Stimulated activated naive CD8-positive, alpha-beta T cell treated with anti-CD3 and anti-CD28 coated beads, Interleukin-15, Interleukin-2, amounts not matched to agents 100 ng/mL and 50 ng/mL, for 24 hours (primary cell): ENCODE results near the gene FNTB.

Experiments
- H3K27ac Mint-ChIP-seq: one replicate; pipeline ENCODE4 v1.8.0; 2021; ENCODE audit warnings: mild to moderate bottlenecking, mixed read lengths
- H3K27me3 Mint-ChIP-seq: one replicate; pipeline ENCODE4 v1.8.0; 2021; ENCODE audit warnings: mixed read lengths
- H3K36me3 Mint-ChIP-seq: one replicate; pipeline ENCODE4 v1.8.0; 2021; ENCODE audit warnings: low read depth, mixed read lengths
- H3K4me1 Mint-ChIP-seq: one replicate; pipeline ENCODE4 v1.8.0; 2021; ENCODE audit warnings: low read depth, mixed read lengths
- H3K4me3 Mint-ChIP-seq: one replicate; pipeline ENCODE4 v1.8.0; 2021; ENCODE audit warnings: mild to moderate bottlenecking, mixed read lengths
- H3K9me3 Mint-ChIP-seq: one replicate; pipeline ENCODE4 v1.8.0; 2021; ENCODE audit warnings: mixed read lengths

Gene FNTB

GRCh38 chr14:64948612-64949210 lies 38.0 kb upstream of the FNTB start:
- Mint-ChIP-seq H3K4me1 (peaks cover 19% of the 10 kb centered on the region), H3K9me3 (no peaks in the 10 kb centered on the region), H3K27ac (no peak overlapping the region), H3K36me3 (peaks cover 11% of the 10 kb centered on the region), H3K27me3 (no peaks in the 10 kb centered on the region), H3K4me3 (no peak overlapping the region)

- Mint-ChIP-seq H3K4me3 (no peak overlapping the region), H3K27me3 (no peaks in the 10 kb centered on the region), H3K4me1 (peaks cover 9% of the 10 kb centered on the region), H3K36me3 (peaks cover 14% of the 10 kb centered on the region), H3K27ac (no peak overlapping the region), H3K9me3 (no peaks in the 10 kb centered on the region)
Measured at GRCh38 chr14:64950889-64951288, 35.8 kb upstream of the FNTB start.

- Mint-ChIP-seq H3K4me3 (no peak overlapping the region), H3K9me3 (no peaks in the 10 kb centered on the region), H3K27ac (no peak overlapping the region), H3K36me3 (peaks cover 14% of the 10 kb centered on the region), H3K27me3 (no peaks in the 10 kb centered on the region), H3K4me1 (peaks cover 9% of the 10 kb centered on the region)
Measured at GRCh38 chr14:64951291-64951690, 35.4 kb upstream of the FNTB start.

GRCh38 chr14:64951724-64952123 lies 35.0 kb upstream of the FNTB start:
- H3K4me1 Mint-ChIP-seq = peaks cover 9% of the 10 kb centered on the region
- no peaks in the 10 kb centered on the region for H3K27me3 Mint-ChIP-seq
- no peaks in the 10 kb centered on the region for H3K9me3 Mint-ChIP-seq
- no peak overlapping the region for H3K4me3 Mint-ChIP-seq
- peaks cover 10% of the 10 kb centered on the region for H3K36me3 Mint-ChIP-seq
- H3K27ac Mint-ChIP-seq = no peak overlapping the region

- H3K27me3 Mint-ChIP-seq = no peaks in the 10 kb centered on the region
- peaks cover 9% of the 10 kb centered on the region for H3K4me1 Mint-ChIP-seq
- H3K4me3 Mint-ChIP-seq = no peak overlapping the region
- no peaks in the 10 kb centered on the region for H3K9me3 Mint-ChIP-seq
- H3K27ac Mint-ChIP-seq = peak overlapping the region; percentile 56
- peaks cover 10% of the 10 kb centered on the region for H3K36me3 Mint-ChIP-seq
Measured at GRCh38 chr14:64952598-64953309, 33.9 kb upstream of the FNTB start.

GRCh38 chr14:64953310-64953654 lies 33.4 kb upstream of the FNTB start:
- H3K27ac Mint-ChIP-seq = no peak overlapping the region
- H3K27me3 Mint-ChIP-seq = no peaks in the 10 kb centered on the region
- H3K9me3 Mint-ChIP-seq = no peaks in the 10 kb centered on the region
- H3K36me3 Mint-ChIP-seq = peaks cover 10% of the 10 kb centered on the region
- H3K4me1 Mint-ChIP-seq = peaks cover 9% of the 10 kb centered on the region
- H3K4me3 Mint-ChIP-seq = no peak overlapping the region

GRCh38 chr14:64953661-64954060 lies 33.0 kb upstream of the FNTB start:
- H3K27me3 Mint-ChIP-seq = no peaks in the 10 kb centered on the region
- no peak overlapping the region for H3K27ac Mint-ChIP-seq
- peaks cover 10% of the 10 kb centered on the region for H3K36me3 Mint-ChIP-seq
- no peaks in the 10 kb centered on the region for H3K9me3 Mint-ChIP-seq
- peaks cover 9% of the 10 kb centered on the region for H3K4me1 Mint-ChIP-seq
- H3K4me3 Mint-ChIP-seq = no peak overlapping the region

GRCh38 chr14:64954491-64955240 lies 32.0 kb upstream of the FNTB start:
- Mint-ChIP-seq H3K27me3 (no peaks in the 10 kb centered on the region), H3K4me3 (no peak overlapping the region), H3K4me1 (peaks cover 9% of the 10 kb centered on the region), H3K36me3 (peaks cover 9% of the 10 kb centered on the region), H3K27ac (no peak overlapping the region), H3K9me3 (no peaks in the 10 kb centered on the region)

GRCh38 chr14:64955297-64955696 lies 31.4 kb upstream of the FNTB start:
- Mint-ChIP-seq H3K27me3 (no peaks in the 10 kb centered on the region), H3K4me1 (peaks cover 9% of the 10 kb centered on the region), H3K27ac (no peak overlapping the region), H3K9me3 (no peaks in the 10 kb centered on the region), H3K4me3 (no peak overlapping the region), H3K36me3 (peaks cover 7% of the 10 kb centered on the region)

- Mint-ChIP-seq H3K4me3 (no peak overlapping the region), H3K27me3 (no peaks in the 10 kb centered on the region), H3K9me3 (no peaks in the 10 kb centered on the region), H3K4me1 (peaks cover 9% of the 10 kb centered on the region), H3K27ac (no peak overlapping the region), H3K36me3 (peaks cover 7% of the 10 kb centered on the region)
Measured at GRCh38 chr14:64956697-64957406, 29.8 kb upstream of the FNTB start.

- Mint-ChIP-seq H3K27me3 (no peaks in the 10 kb centered on the region), H3K9me3 (no peaks in the 10 kb centered on the region), H3K4me3 (no peak overlapping the region), H3K27ac (no peak overlapping the region), H3K36me3 (peaks cover 7% of the 10 kb centered on the region), H3K4me1 (no peaks in the 10 kb centered on the region)
Measured at GRCh38 chr14:64958201-64958600, 28.5 kb upstream of the FNTB start.

GRCh38 chr14:64958743-64959142 lies 28.0 kb upstream of the FNTB start:
- Mint-ChIP-seq H3K27me3 (no peaks in the 10 kb centered on the region), H3K9me3 (no peaks in the 10 kb centered on the region), H3K27ac (no peak overlapping the region), H3K36me3 (peaks cover 7% of the 10 kb centered on the region), H3K4me3 (no peak overlapping the region), H3K4me1 (no peaks in the 10 kb centered on the region)

- Mint-ChIP-seq H3K36me3 (no peaks in the 10 kb centered on the region), H3K27ac (no peak overlapping the region), H3K4me3 (no peak overlapping the region), H3K27me3 (no peaks in the 10 kb centered on the region), H3K9me3 (no peaks in the 10 kb centered on the region), H3K4me1 (no peaks in the 10 kb centered on the region)
Measured at GRCh38 chr14:64960762-64961276, 25.9 kb upstream of the FNTB start.

GRCh38 chr14:64963611-64964010 lies 23.1 kb upstream of the FNTB start:
- Mint-ChIP-seq H3K9me3 (no peaks in the 10 kb centered on the region), H3K27me3 (no peaks in the 10 kb centered on the region)

More at GRCh38 chr14:64963611-64964010, 23.1 kb upstream of the FNTB start:
- H3K4me1 Mint-ChIP-seq = no peaks in the 10 kb centered on the region
- H3K36me3 Mint-ChIP-seq = no peaks in the 10 kb centered on the region
- H3K27ac Mint-ChIP-seq = no peak overlapping the region
- no peak overlapping the region for H3K4me3 Mint-ChIP-seq
